Heart right ventricle (tissue), 16 donors: ENCODE data around the gene ARL2. TPM values are rescaled to one million over a fixed set of nuclear protein-coding genes. Genes with fewer than 3 reads are reported as not detected.

Source experiments
- ATAC-seq, 8 donors: fragments of 200-7000 bp; cut with Tn5 transposase; one replicate each; pipeline ENCODE4 v1.9.1; 2020; ENCODE audit warnings: mild to moderate bottlenecking in 8 of 8, moderate library complexity in 8 of 8, moderate number of reproducible peaks in 1 of 8
- DNase-seq, 2 donors: peaks; one replicate each; pipeline ENCODE4 v3.0.0-alpha.2; 2020
- H3K27ac ChIP-seq, 10 donors: fragments of 200-600 bp; sonication (generic) in 2 of 10; one replicate each; pipeline versions ENCODE4 v1.5.0 to v1.8.0; 2020 to 2022; ENCODE audit warnings: mild to moderate bottlenecking in 3 of 10
- H3K27me3 ChIP-seq, 7 donors: fragments of 200-600 bp; one replicate each; pipeline ENCODE4 v1.8.0; 2021 to 2022; ENCODE audit warnings: mild to moderate bottlenecking in 2 of 7
- H3K36me3 ChIP-seq, 9 donors: fragments of 200-600 bp; sonication (generic) in 1 of 9; one replicate each; pipeline versions ENCODE4 v1.5.0 to v1.8.0; 2020 to 2022; ENCODE audit warnings: mild to moderate bottlenecking in 2 of 9
- H3K4me1 ChIP-seq, 9 donors: fragments of 200-600 bp; sonication (generic) in 1 of 9; one replicate each; pipeline versions ENCODE4 v1.5.0 to v1.8.0; 2020 to 2022; ENCODE audit warnings: mild to moderate bottlenecking in 4 of 9
- H3K4me3 ChIP-seq, 10 donors: fragments of 200-600 bp; sonication (generic) in 2 of 10; one replicate each; pipeline versions ENCODE4 v1.5.0 to v1.8.0; 2020 to 2022; ENCODE audit warnings: mild to moderate bottlenecking in 7 of 10, moderate library complexity in 2 of 10
- H3K9me3 ChIP-seq, 11 donors: fragments of 200-600 bp in 10 of 11; sonication (generic) in 2 of 11; one replicate each; pipeline versions ENCODE4 v1.5.0 to v1.8.0; 2013 to 2022; ENCODE audit warnings: mild to moderate bottlenecking in 2 of 11, control low read depth in 1 of 11, moderate library complexity in 1 of 11
- CTCF ChIP-seq, 9 donors: fragments of 200-600 bp; sonication (generic) in 2 of 9; IDR thresholded peaks; one replicate each; pipeline versions ENCODE4 v1.5.0 to v1.8.0; 2021 to 2022; ENCODE audit warnings: antibody characterized with exemption in 9 of 9, mild to moderate bottlenecking in 5 of 9, moderate library complexity in 1 of 9
- WGBS, 2 donors: extraction: QIAGEN DNeasy Blood & Tissue Kit; methylation state at CpG; one replicate each; pipeline ENCODE4 v1.1.7; 2013; ENCODE audit warnings: inconsistent platforms in 1 of 2; 5-methylcytosine and 5-hydroxymethylcytosine counted together
- intact Hi-C, 10 donors: fragments of 100-400 bp; cut with DNase I; formaldehyde crosslinking; loops; one replicate each; pipeline versions ENCODE4 v1.11.1 to v1.14.2; 2022
- polyA plus RNA-seq, 2 donors: library from polyadenylated mRNA; stranded (reverse); fragments of 200-250 nt; gene quantifications; one replicate each; pipeline ENCODE4 v1.2.3, GENCODE V29; 2013
- total RNA-seq, 10 donors: library from RNA; stranded (reverse); fragmentation: NEBNext Ultra II Directional in 3 of 10; extraction: Animal tissue kit (Norgen Biotek cat#: 25700) in 3 of 10; gene quantifications; one replicate each; pipeline versions ENCODE4 v1.2.1 to v1.2.4, GENCODE V29; 2021 to 2023
- donor health status: Arrhythmogenic right ventricular cardiomyopathy.
- donor health status: ischemic (EF 13 %, LVEDD 7.1; RV severe dilation, severe dysfunction).
- donor health status: healthy with polysubstance abuse.
- donor health status: DM: no; HTN: yes; CAD: no.
- donor health status: DM: no; HTN: no; CAD: no.
- donor health status: ischemic (EF 25% LVEDD 6.9; RV normal size, moderate dysfunction).
- donor health status: ischemic (EF 25% LVEDD 5.7; RV mildly dilated, moderate dysfunction).
- donor health status: healthy.
- donor health status: DM: yes; HTN: yes; CAD: no.
- donor health status: Ischemic cardiomyopathy.
- donor health status: ischemic (EF 35%, LVEDD 5.7; RV mildly dilated, moderate dysfunction).
- donor health status: nonischemic (EF 11% LVEDD 7.7; RV severe dilation, severe dysfunction).
- donor health status: DM: yes; HTN: yes; CAD: no.
- donor health status: PGD.
- donor health status: ischemic (EF 29% LVEDD 5.4; RV normal size, mild dysfunction).
- donor health status: nonischemic (EF 23%, LVEDD 6.1; RV moderate dilation, normal function).

Gene ARL2
- total and polyA plus RNA-seq, 12 donors: 92.6 to 157 (median 117) TPM

GRCh38 chr11:65058012-65058411, 44.1 kb downstream of the ARL2 start:
- no peak for TF ChIP-seq CTCF (IDR thresholded peaks at IDR 0.05)
- Histone ChIP-seq H3K9me3 (no peaks in the 10 kb centered on the region), H3K4me1 (no peaks in the 10 kb centered on the region), H3K27ac (no peak overlapping the region), H3K36me3 (no peaks in the 10 kb centered on the region), H3K27me3 (no peaks in the 10 kb centered on the region), H3K4me3 (no peak overlapping the region)
- DNase-seq (no peak), ATAC-seq (no peak)
- intact Hi-C loops: no loop called here
- WGBS, 2 donors: 72 to 75% methylated on average over 13 of the region's 13 CpGs

GRCh38 chr11:65058419-65059054, 44.6 kb downstream of the ARL2 start, which contains the start of gene NAALADL1:
Gene NAALADL1 (minus strand): TSS chr11:65058553. CDS start chr11:65058521, 32 bp downstream.
- H3K9me3 ChIP-seq: no peaks in the 10 kb centered on the region
- WGBS, 2 donors: 79 to 88% methylated on average over 8 of the region's 8 CpGs
- no peak for TF ChIP-seq CTCF (IDR thresholded peaks at IDR 0.05)
- no peak for DNase-seq
- intact Hi-C loops: no loop called here
- no peak within 1 kb of the TSS for H3K4me3 ChIP-seq
- no peak within 1 kb of the TSS for H3K27ac ChIP-seq
- no peaks in the 10 kb centered on the region for H3K4me1 ChIP-seq
- H3K27me3 ChIP-seq: no peaks in the 10 kb centered on the region
- H3K36me3 ChIP-seq: no peaks in the 10 kb centered on the region
- no peak for ATAC-seq

- intact Hi-C loops: no loop called here
- ATAC-seq (no peak), DNase-seq (no peak)
- no peaks in the 10 kb centered on the region for H3K9me3 ChIP-seq
- H3K36me3 ChIP-seq: no peaks in the 10 kb centered on the region
- WGBS, 2 donors: 47 to 63% methylated on average over 3 of the region's 3 CpGs
- H3K27ac ChIP-seq: no peak overlapping the region
- no peak for TF ChIP-seq CTCF (IDR thresholded peaks at IDR 0.05)
- no peak overlapping the region for H3K4me3 ChIP-seq
- H3K4me1 ChIP-seq: no peaks in the 10 kb centered on the region
- H3K27me3 ChIP-seq: no peaks in the 10 kb centered on the region
These were observed 45.6 kb downstream of the ARL2 start for GRCh38 chr11:65059523-65059922.

GRCh38 chr11:65059959-65060824, 46.2 kb downstream of the ARL2 start:
- no peak overlapping the region for H3K4me3 ChIP-seq
- DNase-seq (no peak), ATAC-seq (no peak)
- H3K9me3 ChIP-seq: no peaks in the 10 kb centered on the region
- H3K27me3 ChIP-seq: no peaks in the 10 kb centered on the region
- intact Hi-C loops: no loop called here
- no peak overlapping the region for H3K27ac ChIP-seq
- WGBS, 2 donors: 43 to 54% methylated on average over 10 of the region's 10 CpGs
- no peaks in the 10 kb centered on the region for H3K4me1 ChIP-seq
- no peaks in the 10 kb centered on the region for H3K36me3 ChIP-seq
- TF ChIP-seq CTCF (IDR thresholded peaks at IDR 0.05): no peak
